GM21367 (cell line): Measurements from ENCODE around the gene TRERF1.
"Not testable (repeated sequence)": the region's sequence is repeated elsewhere in the genome, so short reads cannot be mapped to it uniquely, and the experiment has no call there.

Experiments
- ATAC-seq: cut with Tn5 transposase; IDR thresholded peaks from one replicate; pipeline ENCODE4 v1.9.1; 2021; ENCODE audit not compliant: unreplicated experiment

The TRERF1 gene

GRCh38 chr6:42339991-42340401 lies 111.7 kb downstream of the TRERF1 start:
- no peak for ATAC-seq

GRCh38 chr6:42338744-42339222 lies 112.9 kb downstream of the TRERF1 start:
- ATAC-seq = no peak

GRCh38 chr6:42337985-42338743 lies 113.6 kb downstream of the TRERF1 start:
- ATAC-seq = no peak

GRCh38 chr6:42336431-42336830 lies 115.3 kb downstream of the TRERF1 start:
- no peak for ATAC-seq

- no peak for ATAC-seq
These were observed 115.8 kb downstream of the TRERF1 start for GRCh38 chr6:42335896-42336295.

- ATAC-seq = no peak
These were observed 116.9 kb downstream of the TRERF1 start for GRCh38 chr6:42334870-42335269.

- no peak for ATAC-seq
These were observed 118.1 kb downstream of the TRERF1 start for GRCh38 chr6:42333612-42334011.

GRCh38 chr6:42332916-42333315 lies 118.8 kb downstream of the TRERF1 start:
- ATAC-seq = no peak

GRCh38 chr6:42331019-42331418 lies 120.7 kb downstream of the TRERF1 start:
- no peak for ATAC-seq

- no peak for ATAC-seq
These were observed 125.5 kb downstream of the TRERF1 start for GRCh38 chr6:42326248-42326647.

GRCh38 chr6:42324656-42325324 lies 126.9 kb downstream of the TRERF1 start:
- not testable (repeated sequence) for ATAC-seq

GRCh38 chr6:42322676-42323075 lies 129.1 kb downstream of the TRERF1 start:
- no peak for ATAC-seq

GRCh38 chr6:42321976-42322375 lies 129.8 kb downstream of the TRERF1 start:
- no peak for ATAC-seq

- no peak for ATAC-seq
These were observed 131.0 kb downstream of the TRERF1 start for GRCh38 chr6:42320762-42321161.

- ATAC-seq = no peak
These were observed 133.2 kb downstream of the TRERF1 start for GRCh38 chr6:42318480-42318879.

GRCh38 chr6:42316981-42317380 lies 134.7 kb downstream of the TRERF1 start:
- ATAC-seq = no peak

- ATAC-seq = no peak
These were observed 135.4 kb downstream of the TRERF1 start for GRCh38 chr6:42315991-42316970.

GRCh38 chr6:42315259-42315990 lies 136.3 kb downstream of the TRERF1 start:
- no peak for ATAC-seq

GRCh38 chr6:42314571-42315258 lies 137.0 kb downstream of the TRERF1 start:
- ATAC-seq = no peak
